GM18517 (cell line): ENCODE results near the gene TRIM17.

Source experiments
- ATAC-seq: cut with Tn5 transposase; IDR thresholded peaks from one replicate; pipeline ENCODE4 v1.9.1; 2021; ENCODE audit warnings: mild to moderate bottlenecking, moderate library complexity; ENCODE audit not compliant: unreplicated experiment

TRIM17 gene

DNA sequence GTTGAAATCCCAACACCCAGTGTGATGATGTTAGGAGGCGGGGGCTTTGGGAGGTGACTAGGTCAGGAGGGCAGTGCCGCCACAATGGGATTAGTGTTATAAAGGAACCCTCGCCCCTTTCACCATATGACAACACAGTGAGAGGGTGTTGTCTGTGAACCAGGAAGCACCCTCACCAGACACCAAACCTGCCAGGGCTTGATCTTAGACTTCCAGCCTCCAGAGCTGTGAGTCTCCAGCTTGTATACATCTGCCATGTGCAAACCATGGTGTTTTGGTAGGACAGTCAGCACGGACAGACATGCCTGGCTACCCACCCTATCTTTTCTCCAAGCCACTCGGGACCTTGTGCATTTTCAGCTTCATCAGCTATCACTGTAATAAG, 14.0 kb downstream of the TRIM17 start:
- ATAC-seq: no peak

DNA sequence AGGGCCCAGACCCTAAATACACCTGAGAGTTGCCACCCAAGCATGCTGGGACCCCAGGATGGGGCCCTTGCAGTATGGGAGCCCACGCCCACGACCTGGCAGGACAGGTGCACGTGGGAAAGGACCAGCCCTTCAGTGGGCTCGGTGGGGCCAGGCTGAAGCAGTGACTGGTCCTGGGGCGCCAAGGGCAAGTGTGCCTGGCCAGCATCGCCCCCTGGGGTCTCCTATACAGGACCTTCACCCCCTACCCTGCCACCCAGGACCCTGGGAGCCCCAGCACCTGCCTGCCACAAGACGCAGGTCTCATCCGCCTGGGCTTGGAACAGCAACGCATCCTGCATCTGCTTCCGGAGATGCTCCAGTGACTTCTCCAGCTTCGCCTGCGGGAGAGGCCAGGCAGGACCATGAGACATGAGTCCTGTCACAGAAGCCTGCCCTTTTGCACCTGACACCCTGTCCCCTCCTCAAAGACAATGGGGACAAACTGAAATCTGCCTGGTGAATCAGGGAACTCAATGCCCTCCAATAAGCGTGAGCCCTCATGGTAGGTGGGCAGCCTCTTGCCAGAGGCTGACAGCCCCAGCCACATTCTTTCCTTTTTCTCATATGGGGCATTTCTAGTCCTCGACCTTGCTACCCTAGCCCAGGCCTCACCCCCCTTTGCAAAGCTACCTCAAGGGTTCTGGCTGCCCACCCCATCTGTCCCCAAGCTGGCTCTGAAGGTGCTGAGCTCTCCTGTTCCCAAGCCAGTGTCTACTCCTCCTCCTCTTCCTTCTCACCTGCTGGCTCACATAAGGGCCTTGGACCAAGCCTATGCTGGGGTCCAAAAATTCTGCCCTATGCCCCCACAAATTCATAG, 14.7 kb downstream of the TRIM17 start:
- no peak for ATAC-seq

DNA sequence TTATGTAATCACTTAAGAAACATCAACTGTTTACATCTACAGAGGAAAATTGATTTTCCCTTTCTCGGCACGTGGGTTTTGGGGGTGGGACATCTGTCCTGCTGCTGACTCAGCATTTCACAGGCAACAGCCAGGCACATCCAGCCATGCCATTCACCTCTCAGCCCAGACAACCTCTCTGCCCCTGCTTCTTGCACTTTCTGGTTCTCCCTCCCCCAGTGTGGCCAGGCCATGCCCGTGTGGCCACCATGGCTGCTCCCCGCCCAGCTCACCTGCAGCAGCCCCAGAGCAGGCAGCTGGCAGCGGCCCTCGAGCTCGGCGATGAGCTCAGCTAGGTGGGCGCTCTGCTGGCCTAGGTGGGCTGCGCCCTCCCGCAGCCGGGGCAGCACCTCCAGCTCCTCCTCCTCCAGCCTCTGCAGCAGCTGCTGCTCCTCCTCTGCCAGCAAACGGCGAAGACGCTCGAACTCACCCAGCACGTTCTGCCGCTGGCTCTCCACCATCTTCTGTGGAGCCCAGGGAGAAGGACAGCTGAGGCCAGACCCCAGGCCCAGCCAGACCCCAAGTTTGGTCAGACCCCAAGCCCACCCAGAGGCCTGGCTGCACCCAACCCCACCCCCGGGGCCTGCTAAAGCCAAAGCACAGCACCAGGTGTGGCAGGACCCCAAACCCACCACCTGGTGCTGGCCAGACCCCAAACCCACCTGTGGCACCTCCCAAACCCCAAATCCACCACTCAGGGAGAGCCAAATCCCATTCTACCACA, 15.8 kb downstream of the TRIM17 start:
- ATAC-seq: no peak

DNA sequence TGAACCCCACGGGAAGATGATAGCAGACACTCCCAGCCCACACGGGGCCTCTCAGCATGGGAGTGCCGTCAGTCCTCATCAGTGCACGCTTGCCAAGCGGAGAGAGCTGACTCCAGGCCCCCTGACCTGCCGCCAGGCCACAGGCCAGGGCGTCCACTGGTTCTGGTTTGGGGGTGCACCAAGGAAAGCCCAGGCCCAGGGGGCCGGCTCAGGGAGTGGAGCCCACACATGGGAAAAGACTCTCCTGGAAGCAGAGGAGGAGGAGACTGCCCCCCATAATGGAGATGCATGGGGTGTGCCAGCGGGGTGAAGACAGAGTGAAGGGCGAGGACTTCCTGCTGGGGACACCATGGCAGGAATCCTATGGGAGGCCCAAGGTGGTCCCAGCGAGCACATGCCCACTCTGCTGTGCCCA, 16.4 kb downstream of the TRIM17 start:
- ATAC-seq: no peak

DNA sequence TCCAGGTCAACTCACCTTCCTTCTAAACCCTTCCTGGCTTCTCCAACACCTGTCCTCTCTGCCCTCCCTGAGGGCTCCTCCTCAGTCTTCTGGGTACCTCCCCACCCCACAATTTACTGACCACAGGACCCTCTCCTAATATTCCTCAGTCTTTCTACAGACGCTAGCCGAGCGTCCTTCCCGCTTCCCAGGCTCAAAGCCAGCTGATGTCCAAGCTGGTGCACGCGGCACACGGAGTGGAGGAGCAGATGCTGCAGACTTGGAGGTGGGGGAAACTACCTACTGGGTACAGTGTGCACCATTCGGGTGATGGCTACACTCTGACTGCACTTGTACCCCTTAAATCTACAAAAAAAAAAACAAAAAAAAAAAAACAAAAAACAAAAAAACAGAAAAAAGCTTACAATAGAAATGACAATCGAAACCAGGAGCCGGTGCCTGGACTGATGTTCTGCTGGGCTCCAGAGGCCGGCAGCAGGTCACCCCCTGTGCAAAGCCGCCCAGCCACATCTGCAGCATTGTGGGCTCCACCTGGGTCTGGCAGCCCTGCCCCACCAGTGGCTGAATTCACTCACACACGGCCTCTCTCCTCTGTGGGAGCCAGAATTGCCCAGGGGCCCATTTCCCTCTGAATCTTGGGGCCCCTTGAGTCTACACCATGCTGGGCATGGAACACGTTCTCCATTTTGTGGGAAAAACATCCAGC, 17.0 kb downstream of the TRIM17 start:
- ATAC-seq: no peak

DNA sequence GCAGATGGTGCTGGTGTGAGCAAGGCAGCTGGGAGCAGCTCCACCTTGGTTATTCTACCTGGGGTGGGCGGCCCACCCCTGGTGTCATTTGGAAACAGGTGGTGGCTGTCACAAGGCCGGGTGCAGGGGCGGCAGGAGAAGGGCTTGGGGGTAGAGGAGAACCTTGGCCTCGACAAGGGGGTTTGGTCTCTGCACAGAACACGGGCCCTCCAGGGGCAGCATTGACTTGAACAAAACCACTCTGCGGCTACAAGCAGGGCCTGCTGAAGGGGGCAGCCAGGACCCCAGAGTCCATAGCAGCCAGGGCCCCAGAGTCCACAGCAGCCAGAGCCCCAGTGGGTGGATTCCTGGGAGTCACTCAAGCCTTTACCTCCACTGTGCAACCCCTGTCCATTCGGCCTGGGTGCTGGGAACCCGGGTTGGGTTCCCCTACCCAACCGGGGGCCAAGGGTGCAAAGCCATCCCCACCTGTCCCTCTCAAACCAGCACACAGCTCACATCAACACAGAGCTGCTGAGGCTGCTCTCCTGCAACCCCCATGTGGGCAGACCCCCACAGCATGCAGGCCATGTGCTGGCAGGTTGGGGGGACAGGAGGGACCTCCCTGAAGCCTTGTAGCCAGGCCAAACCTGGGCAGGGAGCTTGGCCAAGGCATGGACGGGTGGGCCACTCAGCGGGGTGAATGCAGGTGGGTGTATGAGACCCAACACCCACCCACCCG, 17.8 kb downstream of the TRIM17 start:
- no peak for ATAC-seq

DNA sequence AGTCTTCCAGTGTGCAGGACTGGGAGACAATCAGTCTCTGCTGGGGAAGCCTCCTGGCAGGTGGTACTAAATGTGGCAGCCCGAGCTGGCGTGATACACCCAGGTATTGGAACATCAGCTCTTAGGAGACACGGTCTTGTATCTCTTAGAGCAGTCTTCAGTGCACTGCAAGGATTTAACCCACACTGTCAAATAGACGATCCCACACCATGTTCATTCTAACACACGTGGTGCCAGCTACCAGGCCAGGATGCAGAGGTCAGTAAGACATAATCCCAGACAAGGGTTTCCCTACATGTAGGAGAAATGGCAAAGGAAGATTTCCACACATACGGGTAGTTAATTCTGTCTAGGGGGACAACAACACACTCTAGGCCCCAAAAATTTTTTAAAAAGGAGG, 18.7 kb downstream of the TRIM17 start:
- ATAC-seq: no peak

DNA sequence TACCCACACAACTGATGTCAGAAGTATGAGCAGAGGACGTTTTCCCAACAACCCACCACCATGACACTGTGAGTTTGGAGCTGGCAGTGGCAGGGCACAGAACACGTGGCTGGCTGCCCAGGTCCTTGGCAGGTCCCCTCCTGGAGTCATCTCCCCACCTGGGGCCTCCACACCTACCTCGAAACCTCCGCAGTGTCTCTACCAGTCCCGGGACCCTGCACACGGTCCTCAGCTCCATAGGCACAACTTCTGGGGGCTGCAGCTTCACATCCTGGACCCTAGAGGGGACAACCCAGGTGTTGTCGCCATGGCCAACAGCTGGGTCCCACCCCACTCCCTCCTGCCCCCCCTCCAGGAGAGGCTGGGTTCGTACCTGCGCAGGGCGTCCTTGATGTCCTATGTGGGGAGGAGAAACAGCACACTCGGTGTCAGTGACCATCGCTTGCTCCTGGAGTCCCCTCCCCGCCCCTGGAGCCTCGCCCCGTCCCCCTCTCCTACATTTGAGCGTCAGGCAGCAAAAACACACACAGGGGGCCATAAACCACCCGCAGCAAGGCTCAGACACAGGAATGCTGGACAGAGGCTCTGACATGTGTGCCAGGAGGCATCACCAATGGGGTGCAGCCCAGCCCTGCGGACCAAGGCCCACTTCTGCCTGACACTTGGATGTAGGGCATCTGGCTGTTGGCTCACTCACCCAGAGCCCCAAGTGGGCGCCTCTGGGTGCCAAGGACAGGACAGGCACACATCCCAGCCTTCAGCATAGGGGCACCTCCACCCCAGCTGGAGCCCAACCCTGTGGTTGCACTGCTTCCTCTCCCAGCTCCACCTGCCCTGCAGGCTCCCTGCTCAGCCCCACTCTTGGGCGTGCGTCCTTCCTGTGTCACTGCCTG, 19.6 kb downstream of the TRIM17 start:
- ATAC-seq: no peak

DNA sequence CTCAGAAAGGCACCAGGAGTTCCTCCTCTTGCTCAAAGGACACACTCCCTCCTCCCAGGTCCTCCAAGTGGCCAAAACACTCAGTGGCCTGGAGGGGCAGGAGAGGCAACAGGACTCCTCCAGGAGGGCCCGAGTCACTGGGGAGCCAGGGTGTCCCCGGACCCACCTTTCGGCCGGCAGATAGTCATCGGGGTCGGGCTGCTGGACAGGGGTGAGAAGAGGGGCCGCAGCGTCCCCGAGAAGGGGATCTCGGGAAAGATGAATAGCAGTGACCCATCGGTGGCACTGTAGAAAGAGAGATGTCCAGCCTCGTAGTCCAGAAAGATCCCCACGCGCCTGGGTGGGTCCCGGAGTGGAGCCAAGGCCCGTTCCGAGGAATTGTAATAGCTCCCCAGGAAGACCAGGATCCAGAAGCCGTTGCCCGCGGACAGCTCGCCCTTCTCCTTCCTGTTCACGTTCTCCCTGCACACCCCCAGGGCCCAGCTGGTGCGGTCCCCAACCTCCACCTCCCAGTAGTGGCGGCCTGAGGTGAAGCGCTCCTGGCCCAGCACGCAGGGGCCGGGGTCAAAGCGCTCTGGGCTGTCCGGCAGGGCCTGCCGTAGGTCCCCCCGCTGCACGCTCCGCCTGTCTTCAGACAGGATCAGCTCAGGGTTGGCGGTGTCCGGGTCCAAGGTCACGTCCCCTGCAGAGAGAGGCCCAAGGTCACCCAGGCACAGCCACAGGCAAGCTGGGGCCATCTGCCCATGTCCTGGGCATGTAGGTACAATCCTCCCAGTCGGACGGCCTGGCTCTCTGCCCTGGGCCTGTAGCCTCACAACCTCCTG, 21.9 kb downstream of the TRIM17 start:
- ATAC-seq: no peak

DNA sequence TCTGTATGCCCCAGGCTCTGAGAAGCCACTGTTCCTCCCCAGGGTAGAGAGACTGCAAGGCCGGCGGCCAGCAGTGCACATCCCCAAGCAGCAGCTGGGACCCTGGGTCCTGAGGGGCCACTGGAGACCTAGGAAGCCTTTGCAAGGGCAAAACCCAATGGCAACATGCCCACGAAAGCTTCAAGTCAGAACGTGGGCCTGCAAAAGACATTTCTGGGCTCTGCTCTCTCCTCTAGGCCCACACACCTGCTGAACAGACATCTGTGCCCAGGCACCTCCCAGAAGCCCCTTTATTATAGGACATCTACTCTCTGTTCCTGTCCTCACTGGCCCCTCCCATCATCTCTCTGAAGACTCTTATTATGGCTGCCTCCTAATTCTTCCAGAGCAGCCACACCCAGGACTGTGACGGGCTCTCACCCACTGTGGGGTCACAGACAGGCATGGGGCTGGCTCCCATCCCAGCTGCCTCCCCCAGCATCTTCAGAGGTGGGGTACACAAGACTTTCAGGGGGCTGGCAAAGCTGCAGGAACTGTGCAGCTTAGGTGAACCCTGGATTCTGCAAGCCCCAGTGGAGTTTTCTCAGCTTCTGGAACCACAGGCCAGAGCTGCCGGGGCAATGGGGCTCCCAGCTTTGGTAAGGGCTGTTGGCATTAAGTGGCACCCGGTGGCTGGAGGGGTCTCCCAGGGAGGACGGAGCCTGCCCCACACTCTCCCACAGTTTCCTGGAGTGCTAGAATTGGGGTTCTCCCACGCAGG, 22.7 kb downstream of the TRIM17 start:
- no peak for ATAC-seq

DNA sequence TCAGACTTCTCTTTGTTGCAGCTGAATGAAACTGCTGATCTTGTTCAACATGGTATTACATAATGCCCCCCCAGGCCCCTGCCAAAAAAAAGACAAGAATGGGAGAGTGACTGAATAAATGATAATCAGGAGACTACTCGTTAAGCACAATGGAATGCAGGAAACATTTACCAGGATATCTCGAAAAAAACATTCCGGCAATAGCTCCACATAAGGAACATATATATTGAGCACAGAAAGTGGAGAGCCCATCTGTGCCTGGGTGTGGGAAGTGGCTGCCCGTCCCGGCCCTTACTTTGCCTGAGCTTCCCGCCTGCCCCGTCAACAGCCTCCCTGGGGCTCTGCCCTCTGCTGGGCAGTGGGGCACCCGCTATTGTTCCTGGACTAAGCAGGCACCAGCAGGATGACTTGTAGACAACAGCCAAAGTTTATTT, 23.4 kb downstream of the TRIM17 start:
- no peak for ATAC-seq

DNA sequence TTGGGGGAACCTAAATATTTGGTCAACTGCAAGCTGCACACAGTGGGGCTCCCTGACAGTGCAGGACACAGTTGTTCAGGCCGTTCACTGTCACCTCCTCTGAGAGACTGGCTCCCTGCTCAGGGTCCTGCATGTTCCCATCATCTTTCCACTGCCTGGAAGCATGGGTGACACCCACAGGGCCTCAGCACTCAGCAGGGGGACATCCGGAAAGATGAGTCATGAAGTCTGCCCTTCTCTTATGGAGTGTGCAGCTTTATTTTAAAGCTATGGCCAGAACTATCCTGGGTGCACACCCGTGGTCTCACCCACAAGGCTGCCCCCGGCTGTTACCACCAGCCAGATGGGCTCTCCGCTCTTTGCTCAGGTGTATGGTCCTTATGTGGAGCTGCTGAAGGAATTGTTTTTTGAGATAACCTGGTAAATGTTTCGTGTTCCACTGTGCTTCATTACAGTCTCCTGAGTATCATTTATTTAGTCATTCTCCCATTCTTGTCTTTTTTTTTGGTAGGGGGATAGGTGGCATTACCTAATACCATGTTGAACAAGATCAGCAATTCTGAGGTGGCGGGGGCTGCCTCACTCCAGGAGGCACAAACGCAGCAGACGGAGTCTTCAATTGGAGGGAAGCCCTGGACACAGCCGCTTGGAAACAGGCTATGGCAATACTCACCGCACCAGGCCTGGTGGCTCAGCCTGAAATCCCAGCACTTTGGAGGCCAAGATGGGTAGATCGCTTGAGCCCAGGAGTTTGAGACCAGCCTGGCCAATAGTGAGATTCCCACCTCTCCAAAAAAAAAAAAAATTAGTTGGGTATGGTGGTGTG, 24.3 kb downstream of the TRIM17 start:
- ATAC-seq: no peak

DNA sequence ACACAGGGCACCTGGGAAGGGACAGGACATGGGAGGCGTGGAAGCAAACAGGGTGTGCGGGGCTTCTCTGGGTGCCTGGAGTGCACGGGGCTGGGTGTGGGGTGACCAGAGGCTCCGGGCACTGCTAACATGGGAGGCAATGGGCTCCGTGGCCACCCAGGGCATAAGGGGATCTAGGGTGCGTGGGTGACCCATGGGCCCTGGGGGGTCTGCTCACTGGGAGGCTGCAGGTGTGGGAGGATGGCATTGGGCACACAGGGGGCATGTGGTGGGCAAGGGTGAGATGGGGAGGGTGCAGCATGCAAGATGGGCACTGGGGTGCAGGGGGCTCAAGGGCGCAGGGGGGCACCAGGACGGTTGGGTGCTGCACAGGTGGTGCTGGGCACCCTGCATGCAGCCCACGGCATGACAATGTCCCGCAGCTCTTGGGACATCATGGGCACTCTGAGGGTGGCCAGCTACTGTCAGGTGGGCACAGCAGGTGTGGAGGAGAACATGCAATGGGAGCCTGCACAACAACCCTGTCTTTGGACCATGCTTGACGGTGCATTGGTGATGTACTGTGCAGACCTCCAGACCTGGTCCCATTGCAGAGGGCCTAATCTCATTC, 25.1 kb downstream of the TRIM17 start:
- no peak for ATAC-seq

DNA sequence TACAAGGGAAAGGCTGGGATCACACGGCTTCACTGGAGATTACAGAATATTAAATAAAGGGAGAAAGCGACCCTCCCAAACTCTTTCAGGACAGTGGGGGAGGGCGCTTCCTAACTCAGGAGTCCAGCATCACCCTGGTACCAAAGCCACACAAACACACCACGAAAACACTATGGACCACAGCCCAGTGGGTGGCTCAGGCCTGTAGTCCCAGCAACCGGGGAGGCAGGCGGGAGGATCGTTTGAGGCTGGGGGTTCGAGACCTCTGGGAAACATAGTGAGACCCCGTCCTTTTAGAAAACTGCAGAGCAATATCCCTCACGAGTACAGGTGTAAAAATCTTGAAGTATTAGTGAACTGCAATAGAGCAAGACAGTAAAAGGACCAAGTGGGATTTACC, 26.0 kb downstream of the TRIM17 start:
- no peak for ATAC-seq

DNA sequence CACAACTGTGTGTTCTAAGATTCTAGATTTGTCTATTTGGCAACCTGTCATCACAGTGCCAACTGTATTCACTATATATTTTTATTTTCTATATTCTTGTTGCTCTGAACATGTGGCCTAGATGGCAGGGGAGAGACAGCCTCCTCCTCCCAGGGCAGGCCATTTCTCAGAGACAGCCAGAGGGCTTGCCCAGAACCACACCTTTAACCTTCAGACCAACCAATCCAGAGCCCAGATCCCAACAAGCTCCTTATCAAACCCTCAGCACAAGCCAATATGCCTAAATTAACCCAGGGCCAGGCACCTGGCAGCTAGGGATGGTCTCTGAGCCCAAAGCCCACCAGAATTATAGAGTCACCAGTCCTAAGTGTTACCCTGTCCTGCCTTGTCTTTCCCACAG, 29.3 kb downstream of the TRIM17 start:
- ATAC-seq: no peak

DNA sequence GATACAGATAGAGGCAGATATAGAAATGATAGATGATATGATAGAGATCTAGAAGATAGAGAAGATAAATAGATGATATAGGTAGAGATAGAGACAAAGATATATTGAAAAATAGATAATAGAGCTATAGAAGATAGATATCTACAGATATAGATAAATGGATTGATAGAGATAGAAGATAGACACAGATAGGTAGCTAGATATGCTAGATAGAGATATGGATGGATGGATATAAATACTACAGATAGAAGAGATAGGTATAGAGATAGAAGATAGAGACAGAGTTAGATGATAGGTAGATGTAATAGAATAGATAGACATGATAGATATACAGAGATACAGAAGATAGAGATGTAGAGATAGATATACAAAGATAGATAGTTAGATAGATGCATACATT, 31.4 kb downstream of the TRIM17 start:
- no peak for ATAC-seq

DNA sequence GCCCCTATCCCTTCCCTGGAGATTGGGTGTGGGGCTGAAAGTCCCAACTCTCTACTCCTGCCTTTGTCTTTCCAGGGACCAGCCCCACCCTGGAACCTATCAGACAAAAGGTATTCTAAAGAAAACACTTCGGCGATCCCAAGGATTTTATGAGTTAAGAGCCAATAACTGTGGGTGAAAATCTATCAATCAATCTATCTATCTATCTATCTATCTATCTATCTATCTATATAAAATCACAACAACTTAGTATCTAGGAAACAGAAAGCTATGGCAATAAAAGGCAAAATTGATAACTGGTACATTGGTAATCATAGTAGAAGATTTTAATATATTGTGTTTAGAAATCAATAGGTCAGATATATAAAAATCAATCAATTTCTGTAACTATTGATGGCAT, 32.9 kb downstream of the TRIM17 start:
- no peak for ATAC-seq
